GM21786 (cell line): ENCODE measurements around the gene ARHGAP23.

ENCODE experiments used
- ATAC-seq: cut with Tn5 transposase; IDR thresholded peaks from one replicate; pipeline ENCODE4 v1.9.1; 2021; ENCODE audit not compliant: unreplicated experiment

ARHGAP23 gene

DNA sequence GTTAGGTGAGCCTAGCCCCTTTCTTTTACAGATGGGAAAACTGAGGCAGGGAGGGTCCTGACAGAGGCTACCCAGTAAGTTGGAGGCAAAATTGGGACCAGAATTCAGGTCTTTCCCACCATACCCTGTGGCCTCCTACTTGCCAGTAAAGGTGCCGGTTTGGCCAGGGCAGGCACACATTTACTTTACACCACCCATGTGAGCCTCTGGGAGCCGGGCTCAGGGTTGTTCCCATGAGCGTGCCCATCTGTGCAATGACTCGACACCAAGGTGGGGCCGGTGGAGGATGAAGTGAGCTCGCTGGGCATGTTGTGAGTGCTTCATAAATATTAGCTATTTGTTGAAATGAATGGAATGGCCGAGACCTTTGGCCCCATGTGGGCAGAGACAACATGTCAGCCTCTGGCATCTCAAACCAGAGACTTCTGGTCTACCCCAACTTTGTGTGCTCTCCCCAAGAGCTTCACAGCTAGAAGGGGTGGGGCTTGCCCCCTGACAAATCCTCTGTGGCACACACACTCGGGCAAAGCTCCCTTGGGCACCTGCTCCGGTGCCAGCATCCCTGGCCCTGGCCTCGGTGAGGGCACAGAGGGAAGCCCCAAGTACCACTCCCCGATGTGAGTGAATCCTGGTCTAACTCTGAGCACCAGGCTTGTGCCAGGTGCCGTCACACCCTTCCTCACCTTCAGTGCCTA lies 117.4 kb downstream of the ARHGAP23 start:
- ATAC-seq = no peak

DNA sequence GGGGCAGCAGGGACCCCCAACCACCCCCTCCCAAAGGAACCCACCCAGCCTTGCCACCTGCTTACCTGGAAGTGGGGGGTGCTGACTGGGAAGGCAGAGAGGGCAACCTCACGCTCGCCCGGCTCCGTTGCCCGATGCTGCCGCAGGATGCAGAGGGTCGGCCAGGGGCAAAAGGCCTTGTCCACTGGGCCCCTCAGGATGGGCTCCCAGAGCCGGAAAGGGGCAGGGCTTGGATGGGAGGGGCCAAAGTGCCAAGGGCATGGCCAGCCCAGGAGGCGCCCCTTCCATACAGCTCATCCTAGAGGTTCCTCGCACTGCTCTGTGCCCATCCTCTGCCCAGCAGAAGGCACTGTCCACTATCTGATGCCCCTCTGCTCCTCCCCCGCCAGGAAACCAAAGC lies 118.1 kb downstream of the ARHGAP23 start:
- no peak for ATAC-seq

DNA sequence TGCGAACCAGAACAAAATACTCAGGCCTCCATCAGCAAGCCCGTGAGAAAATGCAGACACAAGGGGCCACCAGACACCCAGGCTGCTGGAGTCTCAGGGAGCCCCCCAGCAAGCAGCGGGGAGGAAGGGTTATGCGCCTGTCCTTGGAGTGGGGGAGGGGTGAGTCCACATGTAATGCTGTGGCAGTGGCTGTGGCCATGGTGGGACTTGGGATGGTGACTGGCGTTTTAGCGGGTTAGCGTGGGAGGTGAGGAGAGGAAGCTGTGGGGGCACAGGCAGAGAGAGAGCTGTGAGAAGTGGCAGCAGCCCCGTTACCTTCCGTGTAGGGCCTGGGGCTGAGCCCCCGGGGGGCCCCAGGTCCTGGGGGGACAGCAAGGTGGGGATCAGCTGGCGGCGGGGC lies 119.2 kb downstream of the ARHGAP23 start:
- ATAC-seq = no peak

DNA sequence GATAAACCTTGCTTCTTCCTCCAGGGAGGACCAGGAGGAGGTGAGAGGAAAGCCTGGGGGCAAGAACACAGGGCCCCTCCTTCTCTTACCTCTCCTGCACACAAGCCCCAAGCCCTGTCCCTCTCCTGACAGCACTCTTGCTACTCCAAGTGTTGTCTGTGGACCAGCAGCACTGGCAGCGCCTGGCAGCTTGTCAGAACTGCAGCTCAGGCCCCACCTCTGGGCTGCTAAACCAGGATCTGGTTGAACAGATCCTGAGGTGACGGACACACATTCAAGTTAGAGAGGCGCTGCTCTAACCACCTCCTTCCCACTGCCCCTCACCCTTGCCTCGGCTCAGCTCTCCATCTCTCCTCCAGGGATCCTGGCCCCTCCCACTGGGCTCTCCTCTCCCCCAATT lies 121.0 kb downstream of the ARHGAP23 start:
- ATAC-seq = no peak

DNA sequence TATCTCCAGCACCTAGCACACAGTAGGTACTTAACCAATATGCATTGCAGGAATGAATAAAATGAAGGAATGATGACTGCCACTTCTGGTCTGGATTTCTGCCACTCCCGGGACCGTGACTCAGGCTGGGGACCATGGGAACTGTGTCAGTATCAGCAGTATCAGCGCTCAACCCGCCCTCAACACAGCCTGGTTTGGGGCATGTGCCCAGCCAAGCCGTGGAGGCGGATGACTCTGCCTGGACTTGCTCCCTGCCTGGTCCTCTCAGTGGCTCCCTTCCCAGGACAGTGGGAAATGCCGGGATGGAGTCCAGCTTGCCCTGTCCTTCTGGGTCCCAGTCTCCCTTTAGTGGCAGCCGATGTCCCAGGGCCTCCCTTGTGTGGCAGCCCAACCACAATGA lies 122.4 kb downstream of the ARHGAP23 start:
- ATAC-seq = no peak

DNA sequence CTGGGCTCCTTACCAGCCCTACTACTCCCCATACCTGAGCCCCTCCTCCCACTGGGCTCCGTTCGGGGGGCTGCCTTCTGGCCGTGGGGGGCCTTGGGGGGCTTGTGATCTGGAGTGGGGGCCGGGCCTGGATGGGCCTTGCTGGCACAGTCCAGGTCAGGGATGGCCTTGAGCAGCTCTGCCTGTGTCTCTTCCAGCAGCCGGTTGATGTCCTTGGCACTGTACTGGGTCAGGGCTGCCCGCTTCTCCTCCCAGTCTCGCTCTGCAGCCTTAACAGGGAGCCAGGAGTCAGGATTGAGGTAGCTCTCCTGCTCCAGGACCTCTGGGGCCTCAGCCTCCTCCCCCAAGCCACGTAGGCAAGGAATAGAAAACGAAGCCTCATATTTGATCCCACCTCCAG lies 122.9 kb downstream of the ARHGAP23 start:
- ATAC-seq = no peak

DNA sequence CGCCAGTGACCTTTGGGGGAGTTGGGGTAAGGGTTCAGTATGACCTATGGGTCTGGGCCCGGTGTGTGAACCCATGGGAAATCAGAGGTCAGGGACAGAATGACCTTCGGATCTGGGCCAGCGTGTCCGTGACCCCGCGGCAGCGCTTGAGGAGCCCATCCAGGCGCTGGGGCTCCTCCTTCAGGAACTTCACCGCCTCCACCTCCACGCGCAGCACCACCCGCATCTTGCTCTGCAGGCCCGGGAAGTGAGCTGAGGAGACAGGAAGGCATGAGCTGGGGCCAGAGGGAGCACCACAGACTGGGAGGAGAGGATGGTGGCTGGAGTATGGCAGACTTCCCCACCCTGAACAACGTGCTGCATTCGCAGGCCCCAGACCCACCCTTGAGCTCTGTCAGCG lies 124.1 kb downstream of the ARHGAP23 start:
- ATAC-seq = no peak

DNA sequence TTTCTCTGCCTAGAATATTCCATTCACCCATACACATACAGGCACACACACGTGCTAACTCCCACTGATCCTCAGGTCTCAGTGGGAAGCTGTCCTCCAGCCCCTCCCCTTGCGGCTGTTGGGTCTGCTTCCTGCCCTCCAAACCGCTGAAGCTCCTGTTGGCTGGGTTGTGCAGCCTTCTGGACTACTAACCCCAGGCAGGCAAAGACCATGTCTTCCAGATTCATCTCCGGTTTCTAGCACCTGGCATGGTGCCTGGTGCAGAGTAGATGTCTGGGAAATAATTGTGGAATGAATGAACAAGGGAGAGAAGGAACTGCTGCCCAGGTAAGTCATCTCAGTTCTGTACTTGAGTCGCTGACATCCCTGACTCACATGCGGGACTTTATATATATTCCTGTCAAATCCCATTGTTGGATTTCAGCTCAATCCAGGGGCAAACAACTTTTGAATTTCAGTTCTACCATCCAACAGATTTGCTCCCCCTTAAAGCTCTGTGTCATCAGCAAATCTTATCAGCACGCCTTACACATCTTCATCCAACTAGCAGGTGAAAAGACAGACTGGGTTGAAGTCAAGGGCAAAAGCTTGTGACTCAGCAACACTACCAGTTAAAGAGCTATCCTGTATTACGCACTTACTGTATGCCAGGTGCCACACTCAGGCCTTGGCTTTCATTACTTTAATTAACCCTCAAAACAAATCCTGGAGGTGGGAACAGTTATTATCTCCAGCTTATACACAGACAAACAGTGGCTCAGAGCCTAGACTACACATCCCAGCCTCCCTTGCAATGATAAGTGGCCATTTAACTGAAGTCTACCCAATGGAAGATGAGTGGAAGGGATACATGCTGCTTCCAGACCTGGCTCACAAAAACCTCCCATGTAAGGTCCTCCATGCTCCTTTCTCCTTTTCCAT lies 126.4 kb downstream of the ARHGAP23 start:
- ATAC-seq = no peak

DNA sequence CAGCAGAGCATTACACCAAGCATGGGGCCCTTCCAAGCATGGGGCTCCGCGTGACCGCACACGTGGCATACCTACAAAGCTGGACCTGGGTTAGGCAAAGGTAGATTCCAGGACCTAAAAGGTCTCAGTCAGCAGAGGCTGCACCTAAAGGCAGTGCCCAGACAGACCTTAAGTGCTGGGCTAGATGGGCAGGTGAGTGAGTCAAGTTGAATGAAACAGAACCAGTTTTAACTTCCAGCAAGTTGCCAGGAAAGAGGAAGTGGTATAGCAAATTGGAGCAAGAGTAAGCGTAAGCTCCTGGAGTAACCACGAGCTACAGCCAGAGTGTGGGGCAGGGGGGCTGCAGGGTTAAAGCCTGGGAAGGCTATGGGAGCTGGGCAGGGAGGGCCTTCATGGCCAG lies 128.0 kb downstream of the ARHGAP23 start:
- ATAC-seq = no peak

DNA sequence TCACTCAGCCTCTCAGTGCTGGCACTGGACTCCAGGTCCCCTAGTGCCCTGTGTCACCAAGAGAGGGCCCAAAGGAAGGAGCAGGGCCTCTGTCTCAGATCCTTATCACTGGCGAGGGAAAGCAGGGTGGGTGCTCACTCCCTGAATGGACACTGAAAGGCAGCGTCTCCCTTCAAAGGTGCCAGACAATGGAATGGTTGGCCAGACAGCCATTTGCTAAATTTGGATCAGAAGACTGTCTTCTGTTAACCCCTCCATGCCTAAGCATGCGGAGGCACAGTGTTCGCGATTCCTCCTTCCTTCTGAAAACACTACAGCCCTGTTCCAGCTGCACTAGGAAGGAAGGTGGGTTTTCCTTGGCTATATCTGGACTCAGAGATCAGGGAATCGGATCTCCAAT lies 129.1 kb downstream of the ARHGAP23 start:
- no peak for ATAC-seq

DNA sequence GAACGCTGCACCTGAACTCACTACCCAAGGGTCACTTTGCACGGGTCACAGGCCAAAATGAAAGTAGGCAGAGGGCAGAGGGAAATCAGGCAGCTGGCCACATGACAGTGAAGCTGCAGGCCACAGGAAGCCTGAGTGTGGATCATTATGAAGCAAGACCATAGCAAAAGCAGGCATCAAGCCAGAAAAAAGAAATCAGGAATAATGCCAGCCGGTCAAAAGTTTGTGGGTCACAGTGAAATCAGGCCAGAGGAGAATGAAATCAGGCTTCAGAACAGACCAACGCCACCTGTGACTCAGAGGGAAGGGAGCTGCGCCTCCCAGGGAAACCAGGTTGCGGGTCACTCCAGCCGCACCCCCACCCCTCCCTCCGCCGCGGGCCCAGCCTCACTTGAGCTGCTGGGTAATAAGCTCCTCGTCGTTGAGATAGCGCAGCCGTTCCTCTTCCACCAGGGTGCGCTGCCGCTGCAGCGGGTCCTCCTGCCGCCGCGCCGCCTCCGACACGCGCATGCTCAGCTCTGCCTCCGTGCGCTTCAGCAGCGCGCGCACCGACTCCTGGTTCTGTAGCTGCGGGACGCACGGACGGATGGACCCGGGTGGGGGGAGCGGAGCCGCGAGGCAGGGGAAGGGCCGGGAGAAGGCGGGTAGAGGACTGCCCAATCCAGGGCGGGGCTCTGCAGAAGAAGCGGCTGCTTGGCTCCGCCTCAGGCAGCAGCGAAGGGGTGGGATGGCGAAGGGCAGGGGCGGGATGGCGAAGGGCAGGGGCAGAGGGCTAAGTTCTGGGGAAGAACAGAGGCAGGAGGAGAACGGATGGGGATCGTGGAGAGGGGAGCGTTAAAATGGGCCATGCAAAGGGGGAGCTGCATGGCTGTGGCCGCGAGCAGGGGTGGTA lies 129.8 kb downstream of the ARHGAP23 start:
- peak; percentile 64 for ATAC-seq

DNA sequence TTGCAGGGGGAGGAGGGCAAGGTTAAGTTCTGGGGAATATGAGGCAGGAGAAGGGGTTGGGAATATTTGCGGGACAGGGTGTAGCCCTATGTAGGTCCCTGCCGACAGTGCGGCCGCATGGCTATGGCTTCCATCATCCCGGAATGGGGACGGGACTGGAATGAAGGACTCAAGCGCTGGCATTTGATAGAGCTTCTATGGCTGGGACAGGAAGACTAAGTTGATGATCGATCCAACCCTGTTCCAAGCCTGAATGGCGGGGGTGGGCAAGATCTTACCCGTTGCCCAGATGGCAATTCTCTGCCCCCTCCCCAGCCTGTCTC lies 130.4 kb downstream of the ARHGAP23 start:
- no peak for ATAC-seq

DNA sequence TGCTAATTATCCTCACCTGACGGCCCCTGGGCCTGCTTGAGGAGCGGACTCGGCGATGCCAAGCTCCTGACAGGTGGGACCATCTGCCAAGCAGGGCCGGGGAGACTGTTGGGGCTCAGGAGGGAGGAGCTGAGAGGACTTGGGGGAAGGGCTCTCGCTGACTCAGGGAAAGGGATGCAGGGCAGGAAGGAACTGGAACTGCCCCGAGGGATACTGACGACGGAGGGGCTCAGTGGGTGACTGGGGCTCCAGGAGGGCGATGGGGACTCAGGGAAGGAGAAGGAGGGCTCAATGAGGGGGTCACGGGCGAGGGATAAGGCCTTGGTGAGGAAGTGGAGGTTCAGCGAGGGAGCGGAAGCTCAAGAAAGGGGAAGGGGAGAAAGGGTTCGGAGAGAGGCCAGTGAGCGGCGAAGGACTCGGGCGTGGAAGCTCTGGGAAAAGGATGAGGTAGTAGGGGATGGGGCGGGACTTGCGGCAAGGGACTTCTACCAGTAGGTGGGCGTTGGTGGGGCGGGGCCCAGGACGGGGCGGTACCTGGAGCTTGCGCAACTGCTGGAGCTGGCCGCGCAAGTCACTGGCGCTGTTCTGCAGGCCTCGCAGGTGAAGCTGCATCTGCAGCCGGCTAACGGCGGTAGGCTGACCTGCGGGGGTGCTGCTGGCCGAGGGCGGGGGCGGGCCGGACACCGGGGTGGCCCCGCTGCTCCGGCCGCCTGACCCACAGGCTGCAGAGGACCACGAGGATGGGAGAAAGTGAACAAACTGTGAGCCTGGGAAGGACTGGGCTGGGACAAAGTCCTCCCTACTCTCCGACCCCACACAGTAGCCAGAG lies 131.0 kb downstream of the ARHGAP23 start:
- peak; percentile 71 for ATAC-seq

DNA sequence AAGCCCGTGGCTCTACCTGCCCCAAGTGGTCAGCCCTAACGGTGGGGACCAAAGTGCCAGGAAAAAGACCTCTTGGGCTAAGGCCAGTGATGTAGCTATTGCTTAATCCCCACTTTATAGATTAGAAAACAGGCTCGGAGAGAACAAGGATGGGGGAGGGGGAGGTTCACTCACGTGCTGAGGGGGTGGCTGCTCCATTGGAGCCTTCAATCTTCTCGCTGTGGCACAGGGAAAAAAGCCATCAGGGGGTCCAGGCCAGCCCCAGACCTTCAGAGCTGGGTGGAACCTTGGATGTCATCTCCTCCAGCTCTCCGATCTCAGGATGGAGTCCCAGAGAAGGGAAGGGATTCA lies 131.6 kb downstream of the ARHGAP23 start:
- no peak for ATAC-seq

DNA sequence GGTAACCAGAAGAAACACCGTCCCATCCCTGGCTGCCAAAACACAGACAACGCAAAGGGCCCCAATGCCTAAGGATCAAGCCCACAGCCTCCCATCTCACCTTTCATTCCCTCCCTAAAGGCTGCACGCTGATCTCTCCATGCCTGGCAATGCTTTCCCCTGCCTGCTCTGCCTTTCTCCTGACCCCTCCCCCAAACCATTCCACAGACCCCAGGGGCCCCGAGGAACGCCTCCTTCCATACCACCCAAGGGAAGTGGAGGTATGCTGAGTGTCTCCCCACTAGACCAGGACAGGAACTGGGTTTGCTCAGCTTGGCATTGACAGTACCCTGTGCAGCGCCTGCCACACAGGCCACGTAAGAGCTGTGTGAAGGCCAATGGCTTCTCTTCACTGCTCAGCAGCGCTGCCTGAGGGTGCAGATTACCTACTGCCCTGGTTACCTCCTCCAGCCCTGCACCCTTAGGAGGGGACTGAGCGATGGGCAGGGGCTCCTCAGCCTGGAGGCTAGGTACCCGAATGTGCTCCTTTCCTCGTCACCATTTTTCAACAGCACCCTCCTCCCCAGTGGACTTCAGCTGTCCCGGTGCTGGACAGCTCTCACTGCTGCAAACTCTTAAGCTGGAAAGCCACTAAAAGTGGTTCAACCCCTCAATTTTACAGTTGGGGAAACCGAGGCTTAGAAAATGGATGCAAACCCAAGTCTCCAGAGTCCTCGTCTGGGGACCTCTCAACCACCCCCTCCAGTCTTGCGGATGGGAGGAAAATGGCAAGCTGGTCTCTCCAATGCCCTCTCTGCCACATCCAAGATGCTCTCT lies 132.4 kb downstream of the ARHGAP23 start:
- no peak for ATAC-seq

DNA sequence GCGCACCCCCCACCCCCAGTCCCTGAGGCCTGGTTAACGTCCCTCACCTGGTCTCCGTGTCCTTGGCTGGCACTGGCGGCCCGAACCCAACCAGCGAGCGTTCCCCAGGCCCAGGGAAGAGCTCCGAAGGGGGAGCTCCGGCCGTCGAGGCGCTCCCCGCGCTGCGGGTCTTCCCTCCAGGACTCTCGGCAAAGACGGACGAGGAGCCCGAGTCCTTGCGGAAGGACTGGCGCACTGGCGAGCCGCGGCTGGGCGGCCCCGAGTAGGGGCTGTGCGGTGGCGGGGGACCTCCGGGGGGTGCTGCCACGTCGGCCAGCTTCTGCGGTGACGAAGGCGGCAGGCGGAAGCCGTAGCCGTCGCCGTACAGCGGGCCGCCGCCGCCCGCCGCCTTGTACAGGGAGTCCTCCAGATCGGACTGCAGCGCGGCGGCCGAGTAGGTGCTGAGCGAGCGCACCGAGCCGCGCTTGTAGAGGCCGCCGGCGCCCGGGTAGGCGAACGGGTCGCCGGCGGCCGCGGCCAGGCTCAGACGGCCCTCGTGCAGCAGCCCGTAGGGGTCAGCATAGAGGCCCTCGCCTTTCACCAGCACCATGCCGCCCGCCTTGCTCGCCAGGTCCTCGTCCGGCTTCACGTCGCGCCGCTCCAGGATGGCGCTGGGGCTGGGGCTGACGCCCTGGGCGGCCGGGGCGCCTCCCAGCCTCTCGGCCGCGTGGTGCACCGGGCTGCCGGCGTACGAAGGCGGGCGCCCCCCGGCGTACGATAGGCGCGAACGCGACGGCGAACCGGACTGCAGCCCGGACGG lies 133.4 kb downstream of the ARHGAP23 start:
- ATAC-seq = no peak
